ENCODE results near the gene SEC61B. TPM values are rescaled to one million over a fixed set of nuclear protein-coding genes. Genes with fewer than 3 reads are reported as not detected.

The SEC61B gene
- total and polyA plus RNA-seq, 3 experiments from 2014 or later = 195 to 433 (median 202) TPM

GRCh38 chr9:99259231-99259918, 37.3 kb downstream of the SEC61B start:
- Mint-ChIP-seq H3K4me3 (peak overlapping the region in 4 of 7 donors; percentile 14 to 67 (median 45)), H3K27ac (peak overlapping the region in 3 of 8 donors; percentile 20 to 33 (median 29)), H3K4me1 (peaks cover 5 to 11% (median 6%) of the 10 kb centered on the region in 3 donors), H3K27me3 (no peaks in the 10 kb centered on the region), H3K36me3 (no peaks in the 10 kb centered on the region), H3K9me3 (no peaks in the 10 kb centered on the region)
- DNase-seq = peak; percentile 4 to 55 (median 11)
- Histone ChIP-seq H3K4me1 (ENCODE audit: insufficient read depth, low read length) (no peaks in the 10 kb centered on the region), H3K27me3 (ENCODE audit: insufficient read depth, low read length, poor library complexity, severe bottlenecking) (no peaks in the 10 kb centered on the region), H3K27ac (ENCODE audit: low read depth, low read length) (no peak overlapping the region), H3K9me3 (ENCODE audit: low read length) (no peaks in the 10 kb centered on the region), H3K4me3 (ENCODE audit: low read length) (no peak overlapping the region), H3K36me3 (ENCODE audit: insufficient read depth, low read length) (no peaks in the 10 kb centered on the region)
- CTCF ChIA-PET = interaction anchor here (0.6 kb wide), 1 partner anchor 264 kb away, joined by 3 read pairs; no protein-coding TSS in a partner anchor
- POLR2A ChIA-PET = no interaction called here

GRCh38 chr9:99261923-99262322, 39.8 kb downstream of the SEC61B start:
- CTCF ChIA-PET = no interaction called here
- no peaks in the 10 kb centered on the region for H3K9me3 Mint-ChIP-seq

GRCh38 chr9:99262949-99263418, 40.9 kb downstream of the SEC61B start:
- H3K4me3 Mint-ChIP-seq = no peak overlapping the region
- H3K4me3 ChIP-seq (ENCODE audit: low read length) = no peak overlapping the region
- POLR2A ChIA-PET = no interaction called here
- no peaks in the 10 kb centered on the region for H3K9me3 Mint-ChIP-seq
- no peaks in the 10 kb centered on the region for H3K27me3 Mint-ChIP-seq
- H3K27me3 ChIP-seq (ENCODE audit: insufficient read depth, low read length, poor library complexity, severe bottlenecking) = no peaks in the 10 kb centered on the region
- no peaks in the 10 kb centered on the region for H3K4me1 ChIP-seq (ENCODE audit: insufficient read depth, low read length)
- H3K36me3 ChIP-seq (ENCODE audit: insufficient read depth, low read length) = no peaks in the 10 kb centered on the region
- DNase-seq = no peak
- CTCF ChIA-PET = no interaction called here
- H3K27ac Mint-ChIP-seq = no peak overlapping the region
- H3K4me1 Mint-ChIP-seq = peaks cover 13 to 16% (median 15%) of the 10 kb centered on the region in 3 donors
- no peak overlapping the region for H3K27ac ChIP-seq (ENCODE audit: low read depth, low read length)
- no peaks in the 10 kb centered on the region for H3K36me3 Mint-ChIP-seq
- H3K9me3 ChIP-seq (ENCODE audit: low read length) = no peaks in the 10 kb centered on the region

More at GRCh38 chr9:99261923-99262322, 39.8 kb downstream of the SEC61B start:
- Histone ChIP-seq H3K27ac (ENCODE audit: low read depth, low read length) (no peak overlapping the region), H3K4me1 (ENCODE audit: insufficient read depth, low read length) (no peaks in the 10 kb centered on the region), H3K9me3 (ENCODE audit: low read length) (no peaks in the 10 kb centered on the region), H3K36me3 (ENCODE audit: insufficient read depth, low read length) (no peaks in the 10 kb centered on the region), H3K27me3 (ENCODE audit: insufficient read depth, low read length, poor library complexity, severe bottlenecking) (no peaks in the 10 kb centered on the region), H3K4me3 (ENCODE audit: low read length) (no peak overlapping the region)
- Mint-ChIP-seq H3K27ac (no peak overlapping the region), H3K36me3 (no peaks in the 10 kb centered on the region), H3K4me1 (peaks cover 10 to 13% (median 13%) of the 10 kb centered on the region in 3 donors), H3K27me3 (no peaks in the 10 kb centered on the region), H3K4me3 (no peak overlapping the region)
- no peak for DNase-seq
- POLR2A ChIA-PET = no interaction called here

GRCh38 chr9:99264070-99264680, 42.1 kb downstream of the SEC61B start:
- H3K9me3 ChIP-seq (ENCODE audit: low read length) = no peaks in the 10 kb centered on the region
- Mint-ChIP-seq H3K36me3 (no peaks in the 10 kb centered on the region), H3K9me3 (no peaks in the 10 kb centered on the region), H3K27me3 (no peaks in the 10 kb centered on the region), H3K4me3 (no peak overlapping the region), H3K27ac (no peak overlapping the region), H3K4me1 (peaks cover 13 to 16% (median 15%) of the 10 kb centered on the region in 3 donors)
- no peaks in the 10 kb centered on the region for H3K4me1 ChIP-seq (ENCODE audit: insufficient read depth, low read length)
- ChIA-PET POLR2A (no interaction called here), CTCF (interaction anchor here (1.3 kb wide), 1 partner anchor 91 kb away, joined by 3 read pairs; no protein-coding TSS in a partner anchor)
- no peaks in the 10 kb centered on the region for H3K27me3 ChIP-seq (ENCODE audit: insufficient read depth, low read length, poor library complexity, severe bottlenecking)
- no peaks in the 10 kb centered on the region for H3K36me3 ChIP-seq (ENCODE audit: insufficient read depth, low read length)
- no peak overlapping the region for H3K4me3 ChIP-seq (ENCODE audit: low read length)
- no peak overlapping the region for H3K27ac ChIP-seq (ENCODE audit: low read depth, low read length)
- no peak for DNase-seq

DNA sequence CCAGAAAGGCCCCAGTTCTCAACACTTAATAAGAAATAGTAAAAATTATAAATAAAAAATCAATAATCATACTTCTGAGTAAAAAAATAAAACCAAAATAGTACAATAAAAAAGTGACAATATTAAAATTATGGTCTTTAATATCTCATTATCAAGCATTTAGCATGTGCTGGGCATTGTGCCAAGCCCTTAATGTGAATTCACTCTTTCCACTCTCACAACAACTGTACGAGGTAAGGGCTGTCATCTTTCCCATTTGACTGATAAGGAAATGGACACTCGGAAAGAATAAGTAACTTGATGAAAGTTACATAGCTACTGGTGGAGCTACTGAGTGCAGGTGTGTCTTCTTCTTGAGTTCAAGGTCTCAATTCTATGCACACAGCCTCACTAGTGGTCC, 43.6 kb downstream of the SEC61B start:
- H3K27ac Mint-ChIP-seq = no peak overlapping the region
- Histone ChIP-seq H3K4me3 (ENCODE audit: low read length) (no peak overlapping the region), H3K4me1 (ENCODE audit: insufficient read depth, low read length) (no peaks in the 10 kb centered on the region), H3K36me3 (ENCODE audit: insufficient read depth, low read length) (no peaks in the 10 kb centered on the region), H3K27ac (ENCODE audit: low read depth, low read length) (no peak overlapping the region), H3K27me3 (ENCODE audit: insufficient read depth, low read length, poor library complexity, severe bottlenecking) (no peaks in the 10 kb centered on the region), H3K9me3 (ENCODE audit: low read length) (no peaks in the 10 kb centered on the region)
- POLR2A ChIA-PET = no interaction called here
- CTCF ChIA-PET = interaction anchor here (1.0 kb wide), 2 partner anchors 9 to 43 kb away, joined by 3 to 5 read pairs; no protein-coding TSS in a partner anchor
- no peak for DNase-seq
- no peaks in the 10 kb centered on the region for H3K9me3 Mint-ChIP-seq
- peaks cover 0 to 8% of the 10 kb centered on the region in 2 donors for H3K27me3 Mint-ChIP-seq
- no peaks in the 10 kb centered on the region for H3K36me3 Mint-ChIP-seq
- no peak overlapping the region for H3K4me3 Mint-ChIP-seq
- H3K4me1 Mint-ChIP-seq = peaks cover 9 to 10% (median 10%) of the 10 kb centered on the region in 3 donors

DNA sequence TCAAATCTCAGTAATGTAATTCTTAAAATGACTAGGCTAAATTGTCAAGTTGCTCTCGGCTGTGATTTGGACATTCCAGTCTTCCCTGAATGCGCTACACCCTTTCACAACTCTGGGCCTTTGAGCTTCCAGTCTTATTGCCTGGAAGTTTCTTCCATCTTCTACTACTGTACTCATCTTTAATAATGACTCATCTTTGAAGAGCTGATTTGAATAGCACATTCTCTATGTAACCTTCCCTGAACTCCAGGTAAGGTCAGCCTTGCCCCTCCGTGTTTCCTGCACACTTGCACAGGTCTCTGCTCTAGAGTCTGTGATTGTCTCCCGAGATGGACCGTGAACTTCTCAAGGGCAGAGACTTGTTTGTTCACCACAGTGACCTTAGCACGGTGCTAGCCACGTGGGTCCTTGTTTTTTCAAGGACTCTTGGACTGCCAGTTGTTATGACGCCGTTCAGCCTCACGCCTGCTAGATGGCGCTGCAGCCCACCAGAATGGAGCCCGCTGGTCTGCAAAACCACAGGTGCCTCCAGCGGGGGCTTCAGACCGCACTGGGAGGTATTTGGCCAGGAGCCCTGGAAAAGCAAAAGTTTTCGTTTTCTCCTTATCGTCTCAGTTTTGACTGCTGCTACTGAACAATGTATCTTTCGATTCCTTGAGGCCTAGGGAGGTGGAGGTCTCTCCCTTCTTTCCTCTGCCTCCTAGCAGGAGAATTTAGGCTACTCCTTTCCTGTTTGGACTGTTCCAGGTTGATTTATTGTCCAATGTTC, 44.4 kb downstream of the SEC61B start:
- H3K27me3 ChIP-seq (ENCODE audit: insufficient read depth, low read length, poor library complexity, severe bottlenecking) = no peaks in the 10 kb centered on the region
- no peaks in the 10 kb centered on the region for H3K4me1 ChIP-seq (ENCODE audit: insufficient read depth, low read length)
- Mint-ChIP-seq H3K27ac (peak overlapping the region in 1 of 8 donors; percentile 27), H3K4me3 (peak overlapping the region in 4 of 7 donors; percentile 12 to 49 (median 34)), H3K36me3 (no peaks in the 10 kb centered on the region), H3K9me3 (no peaks in the 10 kb centered on the region), H3K4me1 (peaks cover 9 to 10% (median 10%) of the 10 kb centered on the region in 3 donors), H3K27me3 (peaks cover 0 to 8% of the 10 kb centered on the region in 2 donors)
- H3K4me3 ChIP-seq (ENCODE audit: low read length) = no peak overlapping the region
- H3K9me3 ChIP-seq (ENCODE audit: low read length) = no peaks in the 10 kb centered on the region
- H3K36me3 ChIP-seq (ENCODE audit: insufficient read depth, low read length) = no peaks in the 10 kb centered on the region
- ChIA-PET POLR2A (no interaction called here), CTCF (interaction anchor here (1.0 kb wide), 2 partner anchors 10 to 43 kb away, joined by 3 to 5 read pairs; no protein-coding TSS in a partner anchor)
- no peak overlapping the region for H3K27ac ChIP-seq (ENCODE audit: low read depth, low read length)
- peak; percentile 27 to 64 (median 40) for DNase-seq

DNA sequence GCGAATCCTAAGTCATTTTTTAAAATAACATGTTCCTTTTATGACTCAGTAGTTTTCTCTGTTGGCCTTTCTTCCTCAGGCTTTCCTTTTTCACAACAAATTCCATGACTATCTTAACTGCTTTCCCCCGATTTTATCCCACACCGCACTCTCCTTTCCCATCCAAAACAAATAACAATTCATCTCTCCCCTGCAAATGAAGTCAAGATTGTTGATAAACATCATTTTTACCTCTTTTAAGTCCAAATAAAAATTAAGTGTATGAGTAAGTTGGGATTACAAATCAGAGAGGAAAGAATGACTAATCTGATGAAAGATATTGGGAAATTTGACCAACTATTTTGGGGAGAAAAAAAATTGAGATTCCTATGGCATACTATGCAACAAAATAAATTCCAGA, 47.3 kb downstream of the SEC61B start:
- no peaks in the 10 kb centered on the region for H3K4me1 ChIP-seq (ENCODE audit: insufficient read depth, low read length)
- no peaks in the 10 kb centered on the region for H3K36me3 ChIP-seq (ENCODE audit: insufficient read depth, low read length)
- no peak overlapping the region for H3K4me3 ChIP-seq (ENCODE audit: low read length)
- POLR2A ChIA-PET = no interaction called here
- Mint-ChIP-seq H3K4me3 (no peak overlapping the region), H3K4me1 (peaks cover 9 to 10% (median 10%) of the 10 kb centered on the region in 3 donors), H3K36me3 (no peaks in the 10 kb centered on the region), H3K9me3 (no peaks in the 10 kb centered on the region), H3K27ac (no peak overlapping the region), H3K27me3 (peaks cover 3 to 15% of the 10 kb centered on the region in 2 donors)
- H3K9me3 ChIP-seq (ENCODE audit: low read length) = no peaks in the 10 kb centered on the region
- no peak overlapping the region for H3K27ac ChIP-seq (ENCODE audit: low read depth, low read length)
- CTCF ChIA-PET = no interaction called here
- H3K27me3 ChIP-seq (ENCODE audit: insufficient read depth, low read length, poor library complexity, severe bottlenecking) = no peaks in the 10 kb centered on the region
- no peak for DNase-seq

GRCh38 chr9:99270491-99270890, 48.4 kb downstream of the SEC61B start:
- no peaks in the 10 kb centered on the region for H3K9me3 Mint-ChIP-seq
- no peak overlapping the region for H3K4me3 Mint-ChIP-seq
- H3K36me3 Mint-ChIP-seq = no peaks in the 10 kb centered on the region
- CTCF ChIA-PET = no interaction called here
- H3K9me3 ChIP-seq (ENCODE audit: low read length) = no peaks in the 10 kb centered on the region
- POLR2A ChIA-PET = no interaction called here
- H3K27ac ChIP-seq (ENCODE audit: low read depth, low read length) = no peak overlapping the region
- H3K36me3 ChIP-seq (ENCODE audit: insufficient read depth, low read length) = no peaks in the 10 kb centered on the region
- H3K27me3 ChIP-seq (ENCODE audit: insufficient read depth, low read length, poor library complexity, severe bottlenecking) = no peaks in the 10 kb centered on the region
- H3K4me1 ChIP-seq (ENCODE audit: insufficient read depth, low read length) = no peaks in the 10 kb centered on the region
- H3K27me3 Mint-ChIP-seq = peaks cover 3 to 15% of the 10 kb centered on the region in 2 donors
- H3K27ac Mint-ChIP-seq = no peak overlapping the region
- H3K4me1 Mint-ChIP-seq = peaks cover 9 to 10% (median 10%) of the 10 kb centered on the region in 3 donors
- H3K4me3 ChIP-seq (ENCODE audit: low read length) = no peak overlapping the region
- no peak for DNase-seq
